T-helper 2 cell treated with Interferon-gamma antibody and Interleukin-4, amounts not matched to agents 5 μg/mL and 100 μg/mL, for 36 hours (primary cell): ENCODE measurements around the gene ABHD3.
"Not testable (repeated sequence)": the region's sequence is repeated elsewhere in the genome, so short reads cannot be mapped to it uniquely, and the experiment has no call there.

Source experiments
- DNase-seq: peaks from one replicate; pipeline ENCODE4 v3.0.0; 2021; ENCODE audit warnings: low spot score
- H3K27ac Mint-ChIP-seq: one replicate; pipeline ENCODE4 v1.8.0; 2021; ENCODE audit warnings: mild to moderate bottlenecking, mixed read lengths
- H3K27me3 Mint-ChIP-seq: one replicate; pipeline ENCODE4 v1.8.0; 2021; ENCODE audit warnings: low read depth, mixed read lengths
- H3K36me3 Mint-ChIP-seq: one replicate; pipeline ENCODE4 v1.8.0; 2021; ENCODE audit warnings: low read depth, mixed read lengths
- H3K4me1 Mint-ChIP-seq: one replicate; pipeline ENCODE4 v1.8.0; 2021; ENCODE audit warnings: low read depth, mixed read lengths
- H3K4me3 Mint-ChIP-seq: one replicate; pipeline ENCODE4 v1.8.0; 2022; ENCODE audit warnings: mild to moderate bottlenecking, moderate library complexity, mixed read lengths
- H3K9me3 Mint-ChIP-seq: one replicate; pipeline ENCODE4 v1.8.0; 2021; ENCODE audit warnings: mixed read lengths

The ABHD3 gene

DNA sequence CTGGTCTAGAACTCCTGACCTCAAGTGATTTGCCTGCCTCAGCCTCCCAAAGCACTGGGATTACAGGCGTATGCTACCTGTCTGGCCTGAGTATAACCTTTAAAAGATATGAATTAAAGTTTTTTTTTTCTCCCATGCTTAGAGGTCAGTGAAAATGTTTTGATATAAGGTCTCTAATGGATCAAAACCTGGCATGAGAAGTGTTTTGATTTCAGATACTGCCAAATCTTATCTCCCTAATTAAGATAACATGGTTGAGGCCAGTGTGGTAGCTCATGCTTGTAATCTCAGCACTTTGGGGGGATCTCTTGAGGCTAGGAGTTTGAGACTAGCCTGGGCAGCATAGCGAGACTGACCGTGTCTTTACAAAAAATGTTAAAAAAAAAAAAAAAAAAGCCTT lies 51.2 kb downstream of the ABHD3 start:
- no peak overlapping the region for H3K4me3 Mint-ChIP-seq
- H3K9me3 Mint-ChIP-seq, result no peaks in the 10 kb centered on the region
- H3K27me3 Mint-ChIP-seq, result no peaks in the 10 kb centered on the region
- no peaks in the 10 kb centered on the region for H3K4me1 Mint-ChIP-seq
- no peak overlapping the region for H3K27ac Mint-ChIP-seq
- DNase-seq, result no peak
- peaks cover 38% of the 10 kb centered on the region for H3K36me3 Mint-ChIP-seq

DNA sequence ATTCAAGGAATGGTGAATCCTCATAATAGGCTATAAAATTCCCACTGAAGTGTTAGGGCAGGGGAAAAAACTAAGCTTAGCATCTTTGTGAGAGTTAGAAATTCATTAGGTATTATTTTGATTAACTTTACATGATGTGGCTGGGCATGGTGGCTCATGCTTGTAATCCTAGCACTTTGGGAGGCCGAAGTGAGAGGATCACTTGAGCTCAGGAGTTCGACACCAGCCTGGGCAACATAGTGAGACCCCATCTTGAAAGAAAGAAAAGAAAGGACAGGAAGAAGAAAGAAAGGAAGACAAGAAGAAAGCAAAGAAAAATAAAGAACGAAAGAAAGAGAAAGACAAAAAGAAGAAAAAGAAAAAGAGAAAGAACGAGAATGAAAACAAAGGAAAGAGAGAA lies 52.5 kb downstream of the ABHD3 start:
- DNase-seq, result no peak
- Mint-ChIP-seq H3K9me3 (no peaks in the 10 kb centered on the region), H3K4me3 (no peak overlapping the region), H3K27ac (no peak overlapping the region), H3K4me1 (no peaks in the 10 kb centered on the region), H3K36me3 (peaks cover 31% of the 10 kb centered on the region), H3K27me3 (no peaks in the 10 kb centered on the region)

GRCh38 chr18:21650311-21650710 lies 54.3 kb downstream of the ABHD3 start:
- Mint-ChIP-seq H3K36me3 (peaks cover 24% of the 10 kb centered on the region), H3K27me3 (no peaks in the 10 kb centered on the region), H3K27ac (no peak overlapping the region), H3K4me3 (no peak overlapping the region), H3K4me1 (no peaks in the 10 kb centered on the region), H3K9me3 (no peaks in the 10 kb centered on the region)
- DNase-seq, result no peak

GRCh38 chr18:21640375-21640774 lies 64.2 kb downstream of the ABHD3 start:
- not testable (repeated sequence) for DNase-seq, H3K4me3 Mint-ChIP-seq, H3K4me1 Mint-ChIP-seq, H3K9me3 Mint-ChIP-seq, H3K27ac Mint-ChIP-seq, H3K27me3 Mint-ChIP-seq
- peaks cover 15% of the 10 kb centered on the region for H3K36me3 Mint-ChIP-seq

DNA sequence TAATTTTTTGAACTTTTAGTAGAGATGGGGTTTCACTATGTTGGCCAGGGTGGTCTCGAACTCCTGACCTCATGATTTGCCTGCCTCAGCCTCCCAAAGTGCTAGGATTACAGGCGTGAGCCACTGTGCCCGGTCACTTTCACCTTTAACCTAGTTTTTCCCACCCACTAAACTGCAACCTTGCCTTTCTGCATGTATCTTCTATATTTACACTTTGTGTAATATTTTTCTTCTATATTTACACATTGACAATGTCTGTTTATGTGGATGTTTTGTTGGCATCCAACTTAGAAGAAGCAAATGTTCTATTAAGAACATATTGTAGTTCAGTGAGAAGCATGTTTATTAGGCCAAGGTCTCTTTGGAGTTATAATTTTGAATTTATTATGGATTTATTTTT lies 65.8 kb downstream of the ABHD3 start:
- DNase-seq, result no peak
- no peak overlapping the region for H3K4me3 Mint-ChIP-seq
- H3K9me3 Mint-ChIP-seq, result no peaks in the 10 kb centered on the region
- H3K27ac Mint-ChIP-seq, result peak overlapping the region; percentile 31
- H3K4me1 Mint-ChIP-seq, result peaks cover 2% of the 10 kb centered on the region
- H3K27me3 Mint-ChIP-seq, result no peaks in the 10 kb centered on the region
- H3K36me3 Mint-ChIP-seq, result peaks cover 14% of the 10 kb centered on the region

DNA sequence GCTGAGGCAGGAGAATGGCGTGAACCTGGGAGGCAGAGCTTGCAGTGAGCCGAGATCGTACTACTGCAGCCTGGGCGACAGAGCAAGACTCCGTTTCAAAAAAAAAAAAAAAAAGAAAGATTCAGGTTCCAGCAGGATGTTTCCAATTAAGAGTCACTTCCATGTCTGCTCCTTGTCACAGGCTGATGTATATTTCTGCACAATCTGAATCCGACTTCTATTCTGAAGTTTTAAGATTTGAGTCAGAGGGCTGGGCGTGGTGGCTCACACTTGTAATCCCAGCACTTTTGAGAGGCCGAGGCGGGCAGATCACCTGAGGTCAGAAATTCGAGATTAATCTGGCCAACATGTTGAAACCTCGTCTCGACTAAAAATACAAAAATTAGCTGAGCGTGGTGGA lies 67.8 kb downstream of the ABHD3 start:
- Mint-ChIP-seq H3K27me3 (no peaks in the 10 kb centered on the region), H3K9me3 (no peaks in the 10 kb centered on the region), H3K27ac (no peak overlapping the region), H3K4me3 (no peak overlapping the region), H3K4me1 (peaks cover 2% of the 10 kb centered on the region), H3K36me3 (peaks cover 25% of the 10 kb centered on the region)
- no peak for DNase-seq

DNA sequence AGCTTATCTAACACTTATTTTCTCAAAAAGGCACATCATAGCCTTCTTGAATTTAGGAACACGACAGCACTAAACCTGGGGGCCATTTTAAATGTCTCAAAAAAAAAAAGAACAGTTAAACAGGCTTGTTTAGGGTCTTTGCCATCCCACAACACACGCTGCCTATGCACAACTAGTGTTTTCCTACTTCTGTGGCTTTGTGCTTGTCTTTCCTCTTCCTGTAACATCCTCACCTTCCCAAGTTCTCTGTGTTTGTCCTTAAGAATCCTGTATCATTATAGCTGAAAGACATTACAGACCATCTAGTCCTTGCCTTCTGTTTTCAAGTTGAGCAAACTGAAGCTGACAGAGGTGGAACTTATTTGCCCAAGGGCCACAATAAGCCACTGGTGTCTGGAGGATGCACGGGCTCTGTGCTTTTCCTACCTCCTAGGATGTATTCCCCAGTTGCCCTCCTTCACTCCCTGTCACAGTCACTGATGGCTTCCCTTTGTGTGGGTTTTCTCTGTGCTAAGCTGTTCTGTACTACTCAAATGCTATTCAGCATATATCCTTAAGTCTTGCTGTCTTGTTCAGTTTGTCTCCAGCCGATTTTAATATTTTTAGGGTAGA lies 69.9 kb downstream of the ABHD3 start:
- peaks cover 31% of the 10 kb centered on the region for H3K36me3 Mint-ChIP-seq

DNA sequence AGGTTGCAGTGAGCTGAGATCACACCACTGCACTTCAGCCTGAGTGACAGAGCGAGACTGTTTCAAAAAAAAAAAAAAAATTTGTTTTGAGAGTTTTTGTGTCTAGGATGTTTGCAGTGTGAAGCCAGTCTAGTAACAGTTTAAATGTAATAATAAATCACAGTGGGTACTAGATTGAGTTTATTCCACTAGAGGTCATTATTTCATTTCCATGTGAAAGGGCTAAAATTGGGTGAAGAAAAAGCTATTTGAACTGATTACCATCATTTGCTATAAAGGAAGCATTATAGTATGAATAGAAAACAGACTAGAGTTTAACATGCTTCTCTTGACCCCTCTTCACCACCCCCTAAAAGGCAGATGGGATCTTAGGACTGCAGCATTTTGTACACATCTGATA lies 72.2 kb downstream of the ABHD3 start:
- no peak for DNase-seq
- Mint-ChIP-seq H3K4me3 (no peak overlapping the region), H3K27ac (no peak overlapping the region), H3K36me3 (peaks cover 44% of the 10 kb centered on the region), H3K4me1 (peaks cover 13% of the 10 kb centered on the region), H3K9me3 (no peaks in the 10 kb centered on the region), H3K27me3 (no peaks in the 10 kb centered on the region)

More for the DNA sequence above, 69.9 kb downstream of the ABHD3 start:
- DNase-seq, result no peak
- Mint-ChIP-seq H3K4me3 (no peak overlapping the region), H3K9me3 (no peaks in the 10 kb centered on the region), H3K27ac (no peak overlapping the region), H3K27me3 (no peaks in the 10 kb centered on the region), H3K4me1 (peaks cover 2% of the 10 kb centered on the region)

DNA sequence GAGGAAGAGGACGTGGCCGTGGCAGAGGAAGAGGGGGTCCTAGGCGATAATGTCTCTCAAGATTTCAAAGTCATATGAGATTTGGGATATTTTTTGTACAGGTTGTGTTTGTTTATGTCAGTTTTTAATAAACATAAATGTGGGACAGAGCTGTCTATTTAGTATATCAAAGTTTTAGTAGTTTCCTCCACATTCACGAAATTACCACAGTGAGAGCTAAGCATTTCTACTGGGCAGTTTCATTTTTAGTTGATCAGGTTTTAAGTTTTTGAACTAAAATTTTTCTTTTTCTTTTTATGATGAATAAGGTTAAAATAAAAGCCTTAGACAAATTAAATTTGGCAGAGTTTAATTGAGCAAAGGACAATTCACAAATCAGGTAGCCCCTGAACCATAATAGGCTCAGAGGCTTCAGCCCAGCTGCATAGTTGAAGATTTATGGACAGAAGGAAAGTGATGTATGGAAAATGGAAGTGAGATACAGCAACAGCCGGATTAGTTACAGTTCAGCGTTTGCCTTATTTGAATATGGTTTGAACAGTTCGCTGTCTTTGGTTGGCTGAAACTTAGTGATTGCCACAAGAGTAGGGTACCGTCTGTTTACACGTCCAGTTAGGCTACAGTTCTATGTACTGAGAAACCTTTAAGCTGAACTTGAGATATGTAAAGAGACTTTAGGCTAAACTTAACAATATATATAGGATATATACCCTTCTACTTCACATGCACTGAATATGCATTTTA lies 75.3 kb downstream of the ABHD3 start:
- Mint-ChIP-seq H3K4me1 (peaks cover 13% of the 10 kb centered on the region), H3K36me3 (peaks cover 53% of the 10 kb centered on the region), H3K9me3 (no peaks in the 10 kb centered on the region), H3K27ac (peak overlapping the region; percentile 61), H3K4me3 (peak overlapping the region; percentile 1), H3K27me3 (no peaks in the 10 kb centered on the region)
- no peak for DNase-seq

DNA sequence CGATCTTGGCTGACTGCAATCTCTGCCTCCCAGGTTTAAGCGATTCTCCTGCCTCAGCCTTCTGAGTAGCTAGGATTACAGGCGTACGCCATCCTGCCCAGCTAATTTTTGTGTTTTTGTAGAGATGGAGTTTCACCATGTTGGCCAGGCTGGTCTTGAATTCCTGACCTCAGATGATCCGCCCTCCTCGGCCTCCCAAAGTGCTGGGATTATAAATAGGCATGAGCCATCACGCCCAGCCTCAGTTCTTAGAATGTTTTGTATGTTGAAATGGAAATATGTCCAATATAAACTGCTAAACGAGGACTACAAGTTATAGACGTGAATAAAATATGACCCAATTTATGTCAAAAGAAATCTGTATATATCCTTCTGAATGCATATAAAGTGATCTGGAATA lies 82.9 kb downstream of the ABHD3 start:
- peaks cover 12% of the 10 kb centered on the region for H3K4me1 Mint-ChIP-seq
- not testable (repeated sequence) for H3K27me3 Mint-ChIP-seq, H3K9me3 Mint-ChIP-seq, H3K4me3 Mint-ChIP-seq, DNase-seq, H3K27ac Mint-ChIP-seq
- H3K36me3 Mint-ChIP-seq, result peaks cover 52% of the 10 kb centered on the region

GRCh38 chr18:21612125-21613039 lies 92.2 kb downstream of the ABHD3 start, which contains the start of gene SNRPD1:
Gene SNRPD1 (plus strand): TSS chr18:21612314. CDS start chr18:21612430, 116 bp downstream.
- Mint-ChIP-seq H3K9me3 (no peaks in the 10 kb centered on the region), H3K36me3 (peaks cover 31% of the 10 kb centered on the region), H3K27me3 (no peaks in the 10 kb centered on the region), H3K4me3 (peak within 1 kb of the TSS; percentile 99), H3K4me1 (peaks cover 17% of the 10 kb centered on the region), H3K27ac (peak within 1 kb of the TSS; percentile 100)
- peak; percentile 93 for DNase-seq

- Mint-ChIP-seq H3K36me3 (peaks cover 25% of the 10 kb centered on the region), H3K27ac (peak overlapping the region; percentile 100), H3K4me1 (peaks cover 14% of the 10 kb centered on the region), H3K4me3 (peak overlapping the region; percentile 99)
- not testable (repeated sequence) for H3K27me3 Mint-ChIP-seq, H3K9me3 Mint-ChIP-seq, DNase-seq
Measured at GRCh38 chr18:21611401-21612124, 93.0 kb downstream of the ABHD3 start.

- Mint-ChIP-seq H3K27ac (no peak overlapping the region), H3K27me3 (no peaks in the 10 kb centered on the region), H3K4me1 (peaks cover 3% of the 10 kb centered on the region), H3K4me3 (no peak overlapping the region), H3K9me3 (no peaks in the 10 kb centered on the region), H3K36me3 (no peaks in the 10 kb centered on the region)
- DNase-seq, result no peak
Measured at GRCh38 chr18:21605213-21605612, 99.4 kb downstream of the ABHD3 start.
